ENCODE data around the gene BSN. TPM values are rescaled to one million over a fixed set of nuclear protein-coding genes. Genes with fewer than 3 reads are reported as not detected.

BSN gene
- polyA plus RNA-seq, 4 donors = under 0.01 to 0.69 (median 0.64) TPM; not detected in 1

DNA sequence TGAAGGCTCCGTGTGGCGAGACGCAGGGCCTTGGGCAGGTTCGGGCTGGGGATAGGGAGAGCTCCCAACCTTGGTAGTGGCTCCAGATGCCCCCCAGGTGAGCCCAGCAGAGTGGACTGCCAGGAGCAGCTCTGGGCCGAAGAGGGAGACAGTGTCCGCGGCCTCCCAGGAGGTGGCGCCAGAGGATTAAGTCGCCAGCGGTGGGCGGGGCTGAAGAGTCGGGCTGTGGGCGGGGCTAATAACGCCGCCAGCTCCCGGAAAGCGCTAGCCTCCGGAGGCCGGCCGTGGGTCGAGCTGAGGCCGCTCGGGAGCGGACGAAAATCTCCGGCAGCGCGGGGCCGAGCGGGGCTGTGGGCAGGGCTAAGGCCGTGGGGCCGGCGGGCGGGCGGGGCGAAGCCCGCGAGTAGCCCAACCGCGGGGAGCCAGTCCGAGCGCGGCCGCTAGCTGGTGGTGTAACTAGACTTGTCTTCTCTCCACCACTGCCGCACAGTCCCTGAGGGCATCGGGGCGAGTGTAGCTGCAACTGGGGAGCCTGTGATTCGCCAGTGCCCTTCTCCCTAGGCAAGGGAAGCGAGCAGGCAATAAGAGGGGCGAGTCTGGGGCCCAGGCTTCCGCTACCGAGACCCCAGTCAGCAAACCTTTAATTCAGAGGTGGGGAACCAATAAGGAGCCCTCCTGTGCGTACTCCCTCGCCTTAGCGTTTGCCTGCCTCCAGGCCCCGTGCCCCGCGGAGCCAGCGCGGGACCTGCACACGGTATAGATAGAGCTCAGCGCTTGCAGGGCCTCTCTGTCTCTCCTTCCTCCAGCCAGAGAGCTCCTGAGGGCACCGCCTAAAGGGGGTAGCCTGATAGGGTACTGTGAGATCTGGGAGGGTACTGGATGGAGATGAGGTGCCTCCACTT, 14.4 kb upstream of the BSN start:
- peaks cover 0 to 7% (median 0%) of the 10 kb centered on the region in 3 donors for H3K4me1 ChIP-seq (ENCODE audit: control insufficient read depth in 3 of 3, insufficient read depth in 2 of 3, low read depth in 1 of 3, low read length in 2 of 3)
- 0 to 1% (median 0%) methylated on average over 58 to 63 of the region's 63 CpGs for WGBS, 3 donors
- H3K4me3 ChIP-seq (ENCODE audit: low read depth in 1 of 3, low read length in 3 of 3) = peak overlapping the region; percentile 26 to 58 (median 48)
- peak overlapping the region; percentile 5 to 75 (median 65) for H3K27ac ChIP-seq (ENCODE audit: low read depth in 1 of 3, low read length in 2 of 3)
- peaks cover 0 to 11% (median 0%) of the 10 kb centered on the region in 3 donors for H3K36me3 ChIP-seq (ENCODE audit: control insufficient read depth in 3 of 3, insufficient read depth in 2 of 3, low read depth in 1 of 3, low read length in 3 of 3)
- peaks cover 0 to 12% (median 0%) of the 10 kb centered on the region in 3 donors for H3K27me3 ChIP-seq (ENCODE audit: control insufficient read depth in 3 of 3, insufficient read depth in 3 of 3, low read length in 3 of 3)
- H3K9me3 ChIP-seq (ENCODE audit: control insufficient read depth in 2 of 2, insufficient read depth in 1 of 2, low read depth in 1 of 2, low read length in 1 of 2) = no peaks in the 10 kb centered on the region
- FAIRE-seq = no peak
- DNase-seq = peak; percentile 91 to 96

DNA sequence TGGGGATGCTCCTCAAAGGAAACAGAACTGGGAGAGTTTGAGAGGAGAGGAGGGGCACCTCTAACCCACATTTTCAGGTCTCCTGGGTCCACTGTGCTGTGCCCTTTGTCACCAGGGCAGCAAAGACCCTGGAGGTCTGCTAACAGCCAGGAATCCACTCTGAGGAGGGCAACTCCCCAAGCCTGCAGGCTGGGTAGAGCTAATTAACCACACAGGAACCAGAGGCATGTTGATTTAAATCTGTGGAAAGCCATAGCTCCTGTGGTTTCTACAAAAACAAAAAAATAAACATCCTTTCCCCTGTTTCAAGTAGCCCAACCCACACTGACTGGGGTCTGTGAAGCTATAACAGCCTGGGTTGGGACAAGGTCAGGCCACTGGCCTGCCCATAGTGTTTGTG, 2.2 kb upstream of the BSN start:
- no peak overlapping the region for H3K4me3 ChIP-seq (ENCODE audit: low read depth in 1 of 3, low read length in 3 of 3)
- DNase-seq (no peak), FAIRE-seq (no peak)
- H3K4me1 ChIP-seq (ENCODE audit: control insufficient read depth in 3 of 3, insufficient read depth in 2 of 3, low read depth in 1 of 3, low read length in 2 of 3) = peaks cover 0 to 17% (median 2%) of the 10 kb centered on the region in 3 donors
- no peaks in the 10 kb centered on the region for H3K9me3 ChIP-seq (ENCODE audit: control insufficient read depth in 2 of 2, insufficient read depth in 1 of 2, low read depth in 1 of 2, low read length in 1 of 2)
- H3K27me3 ChIP-seq (ENCODE audit: control insufficient read depth in 3 of 3, insufficient read depth in 3 of 3, low read length in 3 of 3) = peaks cover 0 to 28% (median 4%) of the 10 kb centered on the region in 3 donors
- no peaks in the 10 kb centered on the region for H3K36me3 ChIP-seq (ENCODE audit: control insufficient read depth in 3 of 3, insufficient read depth in 2 of 3, low read depth in 1 of 3, low read length in 3 of 3)
- H3K27ac ChIP-seq (ENCODE audit: low read depth in 1 of 3, low read length in 2 of 3) = no peak overlapping the region

DNA sequence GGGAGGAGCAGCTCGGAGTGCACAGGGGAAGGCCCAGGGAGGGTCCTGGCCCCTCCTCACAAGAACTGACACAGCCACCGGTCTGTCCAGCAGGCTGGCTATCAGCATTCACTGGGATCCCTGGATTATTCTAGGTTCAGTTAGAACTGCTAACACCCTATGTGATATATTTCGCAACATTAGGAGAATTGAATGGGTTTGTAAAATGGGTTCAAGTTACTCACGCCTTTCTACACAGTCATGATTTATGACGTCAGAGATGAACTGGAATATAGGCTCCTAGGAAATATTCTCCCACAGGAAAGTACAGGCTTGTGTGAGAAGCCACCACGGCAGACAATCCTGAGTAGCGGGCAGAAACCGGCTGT, 969 bp upstream of the BSN start:
- H3K4me1 ChIP-seq (ENCODE audit: control insufficient read depth in 3 of 3, insufficient read depth in 2 of 3, low read depth in 1 of 3, low read length in 2 of 3) = peaks cover 0 to 17% (median 2%) of the 10 kb centered on the region in 3 donors
- DNase-seq = no peak
- WGBS, 3 donors = 50 to 61% (median 51%) methylated on average over 8 of the region's 8 CpGs
- H3K27me3 ChIP-seq (ENCODE audit: control insufficient read depth in 3 of 3, insufficient read depth in 3 of 3, low read length in 3 of 3) = peaks cover 0 to 18% (median 4%) of the 10 kb centered on the region in 3 donors
- H3K27ac ChIP-seq (ENCODE audit: low read depth in 1 of 3, low read length in 2 of 3) = no peak overlapping the region
- H3K4me3 ChIP-seq (ENCODE audit: low read depth in 1 of 3, low read length in 3 of 3) = peak overlapping the region in 1 of 3 donors; percentile 80
- no peaks in the 10 kb centered on the region for H3K9me3 ChIP-seq (ENCODE audit: control insufficient read depth in 2 of 2, insufficient read depth in 1 of 2, low read depth in 1 of 2, low read length in 1 of 2)
- no peak for FAIRE-seq
- no peaks in the 10 kb centered on the region for H3K36me3 ChIP-seq (ENCODE audit: control insufficient read depth in 3 of 3, insufficient read depth in 2 of 3, low read depth in 1 of 3, low read length in 3 of 3)

DNA sequence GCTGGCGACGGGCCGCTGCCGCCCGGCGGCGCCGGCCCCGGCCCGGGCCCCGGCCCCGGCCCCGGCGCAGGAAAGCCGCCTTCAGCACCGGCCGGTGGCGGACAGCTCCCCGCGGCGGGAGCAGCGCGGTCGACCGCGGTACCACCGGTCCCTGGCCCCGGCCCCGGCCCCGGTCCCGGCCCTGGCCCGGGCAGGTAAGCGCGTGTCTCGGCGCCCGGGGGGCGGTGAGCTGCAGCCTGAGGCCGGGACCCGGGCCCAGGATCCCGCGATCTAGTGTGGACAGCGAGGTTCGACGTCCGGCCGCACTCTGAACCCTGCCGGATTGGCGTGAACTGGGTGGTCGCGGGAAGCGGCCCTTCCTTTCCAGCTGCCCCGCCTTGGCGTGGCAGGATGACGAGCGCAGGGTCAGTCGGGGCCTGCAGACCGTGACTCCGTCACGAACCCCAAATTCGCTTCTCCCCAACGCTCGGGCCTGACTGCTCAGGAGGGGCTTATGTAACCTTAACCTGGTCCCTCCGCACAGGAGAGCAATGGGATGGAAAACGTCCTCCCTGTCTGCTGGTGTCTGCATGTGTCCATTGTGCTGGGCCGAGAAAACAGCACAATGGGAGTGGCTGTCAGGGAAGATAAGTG, 472 bp downstream of the BSN start:
- Histone ChIP-seq H3K36me3 (ENCODE audit: control insufficient read depth in 3 of 3, insufficient read depth in 2 of 3, low read depth in 1 of 3, low read length in 3 of 3) (no peaks in the 10 kb centered on the region), H3K4me3 (ENCODE audit: low read depth in 1 of 3, low read length in 3 of 3) (peak overlapping the region; percentile 34 to 65 (median 36)), H3K9me3 (ENCODE audit: control insufficient read depth in 2 of 2, insufficient read depth in 1 of 2, low read depth in 1 of 2, low read length in 1 of 2) (no peaks in the 10 kb centered on the region), H3K4me1 (ENCODE audit: control insufficient read depth in 3 of 3, insufficient read depth in 2 of 3, low read depth in 1 of 3, low read length in 2 of 3) (peaks cover 0 to 17% (median 2%) of the 10 kb centered on the region in 3 donors), H3K27ac (ENCODE audit: low read depth in 1 of 3, low read length in 2 of 3) (no peak overlapping the region), H3K27me3 (ENCODE audit: control insufficient read depth in 3 of 3, insufficient read depth in 3 of 3, low read length in 3 of 3) (peaks cover 0 to 18% (median 4%) of the 10 kb centered on the region in 3 donors)
- WGBS, 3 donors = 1 to 5% (median 3%) methylated on average over 29 to 66 of the region's 66 CpGs
- peak; percentile 34 to 79 for DNase-seq
- no peak for FAIRE-seq

DNA sequence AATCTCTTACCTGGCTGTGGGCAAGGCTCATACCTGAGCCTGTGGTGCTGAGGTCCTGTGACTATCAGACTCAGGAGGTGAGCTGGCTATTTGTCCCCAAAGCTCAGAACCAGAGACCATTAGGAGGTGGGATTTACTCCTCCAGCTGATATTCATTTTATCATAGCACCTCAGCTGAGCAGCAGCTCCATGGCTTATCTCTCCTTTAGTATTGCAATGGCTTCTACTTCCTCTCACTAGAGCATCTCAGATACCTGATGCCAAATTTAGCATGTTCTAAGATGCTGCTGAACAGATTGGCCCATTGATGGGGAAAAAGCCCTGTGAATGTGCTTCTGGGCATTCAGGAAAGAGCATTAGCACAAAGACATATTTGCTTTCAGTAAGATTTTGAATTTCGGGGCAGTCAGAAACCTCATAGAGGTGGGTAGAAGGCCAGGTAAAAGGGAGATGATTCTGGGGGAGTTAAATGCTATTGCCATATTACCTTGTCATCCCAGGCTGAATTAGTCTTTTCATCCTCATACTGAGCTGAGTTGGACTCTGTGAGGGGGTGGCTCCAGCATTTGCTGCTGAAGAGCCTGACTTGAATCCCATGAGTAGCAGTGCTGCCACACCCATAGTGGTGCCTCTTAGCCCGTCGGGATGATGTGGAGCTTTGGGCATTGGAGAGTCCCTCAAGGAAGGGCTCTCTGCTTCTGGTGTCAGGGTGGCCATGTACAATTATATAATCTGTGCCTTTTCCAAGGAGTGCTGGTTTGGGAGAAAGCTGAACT, 2.4 kb downstream of the BSN start:
- Histone ChIP-seq H3K4me1 (ENCODE audit: control insufficient read depth in 3 of 3, insufficient read depth in 2 of 3, low read depth in 1 of 3, low read length in 2 of 3) (peaks cover 0 to 17% (median 2%) of the 10 kb centered on the region in 3 donors), H3K4me3 (ENCODE audit: low read depth in 1 of 3, low read length in 3 of 3) (no peak overlapping the region), H3K36me3 (ENCODE audit: control insufficient read depth in 3 of 3, insufficient read depth in 2 of 3, low read depth in 1 of 3, low read length in 3 of 3) (no peaks in the 10 kb centered on the region), H3K27me3 (ENCODE audit: control insufficient read depth in 3 of 3, insufficient read depth in 3 of 3, low read length in 3 of 3) (peaks cover 0 to 24% (median 4%) of the 10 kb centered on the region in 3 donors), H3K27ac (ENCODE audit: low read depth in 1 of 3, low read length in 2 of 3) (no peak overlapping the region), H3K9me3 (ENCODE audit: control insufficient read depth in 2 of 2, insufficient read depth in 1 of 2, low read depth in 1 of 2, low read length in 1 of 2) (no peaks in the 10 kb centered on the region)
- 83 to 90% (median 84%) methylated on average over 3 of the region's 3 CpGs for WGBS, 3 donors
- DNase-seq (no peak), FAIRE-seq (no peak)

DNA sequence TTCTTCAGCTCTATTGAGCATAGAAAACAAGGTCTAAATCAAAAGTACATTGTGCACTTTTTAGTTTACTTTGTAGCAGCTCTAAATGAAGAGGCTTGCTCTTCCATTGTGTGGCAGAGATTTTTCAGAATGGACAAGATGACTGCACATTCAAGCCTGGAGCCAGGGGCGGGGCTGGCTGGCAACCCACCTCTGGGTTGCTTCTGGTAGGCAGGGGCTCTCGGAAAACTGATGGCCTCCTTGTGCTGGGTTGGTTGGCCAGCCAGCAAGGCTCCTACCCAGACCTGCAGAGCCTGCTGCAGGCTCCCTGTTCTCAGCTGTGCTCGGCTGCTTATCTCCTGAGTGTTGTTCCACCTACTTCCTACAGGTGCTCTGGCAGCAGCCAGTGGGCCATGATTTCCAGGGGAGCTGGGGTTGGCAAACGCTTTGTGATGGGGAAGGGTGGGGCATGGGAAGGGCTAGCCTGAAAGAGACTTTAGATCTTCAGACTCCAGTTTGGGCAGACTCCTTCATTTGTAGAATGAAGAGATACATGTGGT, 8.8 kb downstream of the BSN start:
- Histone ChIP-seq H3K4me1 (ENCODE audit: control insufficient read depth in 3 of 3, insufficient read depth in 2 of 3, low read depth in 1 of 3, low read length in 2 of 3) (no peaks in the 10 kb centered on the region), H3K27me3 (ENCODE audit: control insufficient read depth in 3 of 3, insufficient read depth in 3 of 3, low read length in 3 of 3) (peaks cover 0 to 6% (median 0%) of the 10 kb centered on the region in 3 donors), H3K27ac (ENCODE audit: low read depth in 1 of 3, low read length in 2 of 3) (no peak overlapping the region), H3K36me3 (ENCODE audit: control insufficient read depth in 3 of 3, insufficient read depth in 2 of 3, low read depth in 1 of 3, low read length in 3 of 3) (no peaks in the 10 kb centered on the region), H3K9me3 (ENCODE audit: control insufficient read depth in 2 of 2, insufficient read depth in 1 of 2, low read depth in 1 of 2, low read length in 1 of 2) (no peaks in the 10 kb centered on the region), H3K4me3 (ENCODE audit: low read depth in 1 of 3, low read length in 3 of 3) (no peak overlapping the region)
- 22 to 51% (median 43%) methylated on average over 4 of the region's 4 CpGs for WGBS, 3 donors
- DNase-seq (peak in 1 of 2 donors; percentile 12), FAIRE-seq (no peak)

DNA sequence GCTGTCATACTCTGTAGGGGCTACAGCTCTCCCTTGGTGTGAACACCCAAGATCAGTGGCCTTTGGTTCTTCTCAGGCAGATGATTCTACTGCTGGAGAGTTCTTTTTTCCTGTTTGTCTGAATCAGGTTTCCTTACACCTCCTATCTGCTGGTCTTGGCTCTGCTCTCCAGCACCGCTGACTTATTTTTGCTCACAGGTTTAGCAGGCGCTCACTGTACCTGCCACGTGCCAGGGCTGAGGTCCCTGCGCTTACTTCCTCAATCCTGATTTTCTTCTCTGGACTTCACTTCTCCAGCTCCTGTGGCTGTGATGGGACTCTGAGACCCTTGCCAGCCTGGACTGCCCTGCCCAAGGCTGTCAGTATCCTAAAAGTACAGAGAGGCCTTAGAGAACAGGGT, 9.5 kb downstream of the BSN start:
- no peak for FAIRE-seq
- DNase-seq = no peak
- 67 to 90% (median 82%) methylated on average over 4 of the region's 4 CpGs for WGBS, 3 donors
- Histone ChIP-seq H3K36me3 (ENCODE audit: control insufficient read depth in 3 of 3, insufficient read depth in 2 of 3, low read depth in 1 of 3, low read length in 3 of 3) (no peaks in the 10 kb centered on the region), H3K27me3 (ENCODE audit: control insufficient read depth in 3 of 3, insufficient read depth in 3 of 3, low read length in 3 of 3) (peaks cover 0 to 6% (median 0%) of the 10 kb centered on the region in 3 donors), H3K27ac (ENCODE audit: low read depth in 1 of 3, low read length in 2 of 3) (no peak overlapping the region), H3K4me3 (ENCODE audit: low read depth in 1 of 3, low read length in 3 of 3) (no peak overlapping the region), H3K9me3 (ENCODE audit: control insufficient read depth in 2 of 2, insufficient read depth in 1 of 2, low read depth in 1 of 2, low read length in 1 of 2) (no peaks in the 10 kb centered on the region), H3K4me1 (ENCODE audit: control insufficient read depth in 3 of 3, insufficient read depth in 2 of 3, low read depth in 1 of 3, low read length in 2 of 3) (no peaks in the 10 kb centered on the region)

DNA sequence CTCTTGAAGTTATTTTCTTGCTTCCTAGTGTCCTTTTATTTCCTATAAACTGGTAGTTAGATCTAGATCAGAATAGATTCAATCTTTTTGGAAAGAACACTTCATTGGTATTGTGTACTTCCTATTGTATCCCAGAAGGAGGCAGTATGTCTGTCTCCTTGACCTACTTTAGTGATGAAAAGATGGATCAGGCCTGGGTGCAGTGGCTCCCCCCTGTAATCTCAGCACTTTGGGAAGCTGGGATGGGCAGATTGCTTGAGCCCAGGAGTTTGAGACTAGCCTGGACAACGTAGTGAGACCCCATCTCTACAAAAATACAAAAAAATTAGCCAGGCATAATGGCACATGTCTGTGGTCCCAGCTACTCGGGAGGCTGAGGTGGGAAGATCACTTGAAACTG, 12.0 kb downstream of the BSN start:
- H3K9me3 ChIP-seq (ENCODE audit: control insufficient read depth in 2 of 2, insufficient read depth in 1 of 2, low read depth in 1 of 2, low read length in 1 of 2) = no peaks in the 10 kb centered on the region
- no peak for FAIRE-seq
- no peak overlapping the region for H3K4me3 ChIP-seq (ENCODE audit: low read depth in 1 of 3, low read length in 3 of 3)
- WGBS, 3 donors = 75 to 78% (median 77%) methylated on average over 2 of the region's 2 CpGs
- no peaks in the 10 kb centered on the region for H3K4me1 ChIP-seq (ENCODE audit: control insufficient read depth in 3 of 3, insufficient read depth in 2 of 3, low read depth in 1 of 3, low read length in 2 of 3)
- no peaks in the 10 kb centered on the region for H3K27me3 ChIP-seq (ENCODE audit: control insufficient read depth in 3 of 3, insufficient read depth in 3 of 3, low read length in 3 of 3)
- no peaks in the 10 kb centered on the region for H3K36me3 ChIP-seq (ENCODE audit: control insufficient read depth in 3 of 3, insufficient read depth in 2 of 3, low read depth in 1 of 3, low read length in 3 of 3)
- DNase-seq = no peak
- no peak overlapping the region for H3K27ac ChIP-seq (ENCODE audit: low read depth in 1 of 3, low read length in 2 of 3)
